ENCODE results near the gene TFEC.

- TF ChIP-seq POLR2A (IDR thresholded peaks at IDR 0.05; ENCODE audit: low read depth, low read length) (no peak), POLR2AphosphoS5 (IDR thresholded peaks at IDR 0.05; ENCODE audit: low read depth, low read length) (no peak)
Measured at GRCh38 chr7:115988401-115988800, 42.2 kb downstream of the TFEC start.

Data from GM12891 (cell line).